Measurements from ENCODE around the gene MBOAT1. TPM values are rescaled to one million over a fixed set of nuclear protein-coding genes. Genes with fewer than 3 reads are reported as not detected.

Gene MBOAT1
- total RNA-seq, 1 donor from 2014 or later, result 6.6 TPM

DNA sequence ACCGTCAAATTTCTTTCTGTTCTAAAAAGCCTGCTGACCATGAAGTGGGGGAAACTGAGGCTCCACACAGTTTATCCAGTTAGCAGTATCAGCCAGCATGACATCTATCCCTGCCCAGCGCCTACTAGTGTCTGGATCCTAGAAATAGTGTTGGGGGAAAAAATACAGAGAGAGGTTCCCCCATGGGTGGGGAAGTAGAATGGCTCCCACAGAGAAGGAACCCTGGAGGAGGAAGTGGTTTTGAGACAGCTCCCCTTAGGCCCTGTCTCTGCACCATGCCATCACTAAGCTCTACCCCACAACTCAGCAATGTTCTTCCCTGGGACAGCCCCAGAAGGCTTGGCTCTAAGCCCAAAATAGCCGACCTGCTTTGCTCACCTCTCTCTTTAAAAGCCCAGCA is 153.4 kb downstream of the MBOAT1 start:
- TF ChIP-seq, protein P1, sequence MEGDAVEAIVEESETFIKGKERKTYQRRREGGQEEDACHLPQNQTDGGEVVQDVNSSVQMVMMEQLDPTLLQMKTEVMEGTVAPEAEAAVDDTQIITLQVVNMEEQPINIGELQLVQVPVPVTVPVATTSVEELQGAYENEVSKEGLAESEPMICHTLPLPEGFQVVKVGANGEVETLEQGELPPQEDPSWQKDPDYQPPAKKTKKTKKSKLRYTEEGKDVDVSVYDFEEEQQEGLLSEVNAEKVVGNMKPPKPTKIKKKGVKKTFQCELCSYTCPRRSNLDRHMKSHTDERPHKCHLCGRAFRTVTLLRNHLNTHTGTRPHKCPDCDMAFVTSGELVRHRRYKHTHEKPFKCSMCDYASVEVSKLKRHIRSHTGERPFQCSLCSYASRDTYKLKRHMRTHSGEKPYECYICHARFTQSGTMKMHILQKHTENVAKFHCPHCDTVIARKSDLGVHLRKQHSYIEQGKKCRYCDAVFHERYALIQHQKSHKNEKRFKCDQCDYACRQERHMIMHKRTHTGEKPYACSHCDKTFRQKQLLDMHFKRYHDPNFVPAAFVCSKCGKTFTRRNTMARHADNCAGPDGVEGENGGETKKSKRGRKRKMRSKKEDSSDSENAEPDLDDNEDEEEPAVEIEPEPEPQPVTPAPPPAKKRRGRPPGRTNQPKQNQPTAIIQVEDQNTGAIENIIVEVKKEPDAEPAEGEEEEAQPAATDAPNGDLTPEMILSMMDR (IDR thresholded peaks at IDR 0.05), result no peak
- Mint-ChIP-seq H3K36me3 (ENCODE audit: unreplicated experiment) (no peaks in the 10 kb centered on the region), H3K27me3 (ENCODE audit: unreplicated experiment) (no peaks in the 10 kb centered on the region), H3K4me3 (ENCODE audit: unreplicated experiment) (no peak overlapping the region), H3K27ac (ENCODE audit: unreplicated experiment) (no peak overlapping the region), H3K4me1 (ENCODE audit: unreplicated experiment) (peaks cover 4% of the 10 kb centered on the region), H3K9me3 (ENCODE audit: unreplicated experiment) (no peaks in the 10 kb centered on the region)
- no peak for DNase-seq (ENCODE audit: extremely low spot score, unreplicated experiment)

DNA sequence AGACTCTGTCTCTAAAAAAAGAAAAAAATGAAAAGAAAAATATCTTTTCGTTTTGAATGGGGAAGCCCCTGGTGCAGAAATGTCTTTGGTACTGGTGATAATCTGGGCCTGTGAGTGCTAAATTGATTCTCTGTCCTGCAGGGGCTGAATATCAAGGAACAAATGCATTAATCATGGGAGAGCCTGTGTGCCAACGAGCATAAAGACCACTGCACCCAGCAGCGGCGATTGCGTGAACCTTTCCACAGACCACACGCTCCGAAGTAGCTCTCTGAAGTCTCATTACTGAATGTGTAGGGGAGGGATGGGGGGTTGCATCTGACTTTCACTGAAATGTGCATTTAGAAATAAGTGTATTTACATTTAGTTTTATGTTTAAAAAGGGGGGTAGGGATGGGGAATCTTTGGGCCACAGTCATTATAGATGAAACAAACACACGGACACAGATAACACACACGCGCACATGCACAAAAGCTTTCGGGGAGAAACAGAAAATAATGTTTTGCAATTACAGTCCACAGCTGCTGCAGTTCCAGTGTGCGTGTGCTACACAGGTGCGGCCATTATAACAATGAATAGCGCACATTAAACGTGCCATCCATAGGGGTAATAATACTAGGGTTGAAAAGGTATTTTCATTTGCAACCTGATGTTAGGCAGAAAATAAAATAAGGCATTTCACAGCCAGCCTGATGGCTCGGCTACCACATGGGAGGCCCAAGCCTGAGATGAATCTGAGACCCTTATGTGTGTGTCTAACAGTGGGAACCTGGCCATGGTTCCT is 154.0 kb downstream of the MBOAT1 start:
- Mint-ChIP-seq H3K4me1 (ENCODE audit: unreplicated experiment) (peaks cover 4% of the 10 kb centered on the region), H3K4me3 (ENCODE audit: unreplicated experiment) (no peak overlapping the region), H3K27me3 (ENCODE audit: unreplicated experiment) (no peaks in the 10 kb centered on the region)

DNA sequence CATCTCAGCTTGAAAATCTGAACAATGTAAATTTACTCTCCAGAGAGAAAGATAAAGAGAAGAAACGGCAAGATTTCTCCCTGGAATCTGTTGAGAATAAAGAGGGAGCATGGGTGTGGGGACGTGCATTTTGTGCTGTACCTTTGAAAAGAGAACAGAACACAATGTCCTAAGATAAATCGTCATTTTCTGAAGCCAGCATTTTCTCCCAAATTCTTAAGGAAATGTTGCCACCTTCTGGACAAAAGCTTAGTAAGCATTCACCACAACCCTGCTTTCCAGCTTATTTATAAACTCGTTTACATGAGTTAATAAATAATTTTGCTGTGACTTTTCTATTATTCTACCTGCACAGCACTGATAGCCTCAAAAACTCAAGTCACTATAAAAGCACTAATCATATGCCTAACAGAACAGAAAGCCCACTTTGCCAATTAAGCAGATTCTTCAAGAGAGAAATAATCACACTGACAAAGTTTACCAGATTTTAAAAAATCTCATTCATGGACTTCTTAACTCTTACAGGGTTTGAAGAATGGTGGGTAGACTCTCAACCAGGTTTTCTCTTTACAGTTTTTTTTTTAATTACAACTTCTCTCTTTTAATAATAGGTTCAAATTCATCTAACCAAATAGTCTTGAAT is 155.8 kb downstream of the MBOAT1 start:
- Mint-ChIP-seq H3K4me3 (ENCODE audit: unreplicated experiment) (no peak overlapping the region), H3K36me3 (ENCODE audit: unreplicated experiment) (no peaks in the 10 kb centered on the region), H3K4me1 (ENCODE audit: unreplicated experiment) (peaks cover 4% of the 10 kb centered on the region), H3K27me3 (ENCODE audit: unreplicated experiment) (no peaks in the 10 kb centered on the region), H3K9me3 (ENCODE audit: unreplicated experiment) (no peaks in the 10 kb centered on the region), H3K27ac (ENCODE audit: unreplicated experiment) (no peak overlapping the region)
- DNase-seq (ENCODE audit: extremely low spot score, unreplicated experiment), result no peak
- TF ChIP-seq, protein P1 (IDR thresholded peaks at IDR 0.05), result peak; percentile 75

More for the DNA sequence above, 154.0 kb downstream of the MBOAT1 start:
- Mint-ChIP-seq H3K36me3 (ENCODE audit: unreplicated experiment) (no peaks in the 10 kb centered on the region), H3K27ac (ENCODE audit: unreplicated experiment) (no peak overlapping the region), H3K9me3 (ENCODE audit: unreplicated experiment) (no peaks in the 10 kb centered on the region)
- TF ChIP-seq, protein P1 (IDR thresholded peaks at IDR 0.05), result no peak
- no peak for DNase-seq (ENCODE audit: extremely low spot score, unreplicated experiment)

DNA sequence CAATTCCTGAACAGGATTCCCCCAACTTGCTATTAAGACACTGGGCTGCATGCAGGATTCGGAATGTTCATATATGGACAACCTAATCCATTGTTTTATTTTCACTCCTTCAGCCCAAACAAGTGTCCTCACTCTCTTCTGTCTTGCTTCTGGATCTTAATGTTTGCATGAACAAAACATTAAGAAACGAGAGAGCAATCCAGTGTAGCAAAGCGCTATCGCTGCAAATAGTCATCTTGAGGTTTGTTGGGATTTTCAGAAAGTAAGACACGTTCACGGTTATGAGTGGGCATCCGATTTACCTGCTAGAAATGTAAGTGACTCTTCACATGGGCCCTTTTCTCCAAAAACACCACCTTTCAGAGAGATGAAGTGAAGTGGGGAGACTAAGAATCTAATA is 156.4 kb downstream of the MBOAT1 start:
- Mint-ChIP-seq H3K4me1 (ENCODE audit: unreplicated experiment) (peaks cover 4% of the 10 kb centered on the region), H3K27ac (ENCODE audit: unreplicated experiment) (no peak overlapping the region), H3K27me3 (ENCODE audit: unreplicated experiment) (no peaks in the 10 kb centered on the region), H3K4me3 (ENCODE audit: unreplicated experiment) (no peak overlapping the region), H3K9me3 (ENCODE audit: unreplicated experiment) (no peaks in the 10 kb centered on the region), H3K36me3 (ENCODE audit: unreplicated experiment) (no peaks in the 10 kb centered on the region)
- TF ChIP-seq, protein P1 (IDR thresholded peaks at IDR 0.05), result no peak
- no peak for DNase-seq (ENCODE audit: extremely low spot score, unreplicated experiment)

Other genes with a start within 250 kb of the MBOAT1 start
- gene E2F3, start 189.4 kb upstream of the MBOAT1 start, total RNA-seq, result 12.0 and 12.1 TPM in 2 replicates